Stimulated activated CD8-positive, alpha-beta memory T cell treated with anti-CD3 and anti-CD28 coated beads, Interleukin-2, amount 100 ng/mL, for 48 hours (primary cell): ENCODE measurements around the gene MYO7B.

Experiments
- DNase-seq, 2 donors: peaks; one replicate each; pipeline ENCODE4 v3.0.0-alpha.2; 2020; ENCODE audit warnings: low read depth in 2 of 2

Gene MYO7B

GRCh38 chr2:127572841-127573240 is 37.4 kb downstream of the MYO7B start:
- DNase-seq: no peak

DNA sequence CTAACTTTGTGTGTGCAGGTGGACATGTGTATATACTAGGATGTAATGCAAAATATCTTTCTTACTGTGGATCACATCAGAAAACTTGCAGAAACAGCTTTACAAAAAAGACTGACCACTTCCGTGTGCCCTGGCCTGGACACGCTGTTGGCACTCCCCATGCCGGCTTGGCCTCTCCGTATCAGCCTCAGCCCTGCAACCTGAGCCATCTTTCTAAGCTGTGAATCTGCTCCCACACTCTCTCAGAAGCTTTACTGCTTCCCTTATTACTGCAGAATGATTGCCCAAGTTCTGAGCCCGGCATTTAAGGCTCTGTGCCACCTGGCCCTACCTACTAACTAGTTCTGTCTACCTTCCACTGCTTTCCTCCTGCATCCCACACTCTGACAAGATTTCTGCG is 37.8 kb downstream of the MYO7B start:
- DNase-seq: no peak

- DNase-seq: no peak
Observed at GRCh38 chr2:127573771-127574170, 38.3 kb downstream of the MYO7B start.

DNA sequence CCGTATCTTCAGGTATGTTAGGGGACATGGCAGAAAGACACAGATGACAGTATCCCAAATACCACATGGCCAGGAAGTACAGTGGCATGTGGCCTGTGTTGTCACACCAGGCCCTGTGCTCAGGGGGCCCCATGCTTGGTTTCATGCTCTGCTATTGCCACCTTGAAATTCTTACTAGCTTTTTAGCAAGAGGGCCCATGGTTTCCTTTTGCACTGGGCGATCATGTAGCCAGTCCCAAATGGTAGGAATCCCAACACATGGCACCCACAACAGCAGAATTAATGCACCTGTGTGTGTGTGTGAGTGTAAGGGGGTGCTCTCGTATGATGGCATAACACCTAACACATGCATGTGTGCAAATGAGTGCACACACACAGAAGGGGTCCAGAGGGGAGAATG is 39.2 kb downstream of the MYO7B start:
- no peak for DNase-seq

DNA sequence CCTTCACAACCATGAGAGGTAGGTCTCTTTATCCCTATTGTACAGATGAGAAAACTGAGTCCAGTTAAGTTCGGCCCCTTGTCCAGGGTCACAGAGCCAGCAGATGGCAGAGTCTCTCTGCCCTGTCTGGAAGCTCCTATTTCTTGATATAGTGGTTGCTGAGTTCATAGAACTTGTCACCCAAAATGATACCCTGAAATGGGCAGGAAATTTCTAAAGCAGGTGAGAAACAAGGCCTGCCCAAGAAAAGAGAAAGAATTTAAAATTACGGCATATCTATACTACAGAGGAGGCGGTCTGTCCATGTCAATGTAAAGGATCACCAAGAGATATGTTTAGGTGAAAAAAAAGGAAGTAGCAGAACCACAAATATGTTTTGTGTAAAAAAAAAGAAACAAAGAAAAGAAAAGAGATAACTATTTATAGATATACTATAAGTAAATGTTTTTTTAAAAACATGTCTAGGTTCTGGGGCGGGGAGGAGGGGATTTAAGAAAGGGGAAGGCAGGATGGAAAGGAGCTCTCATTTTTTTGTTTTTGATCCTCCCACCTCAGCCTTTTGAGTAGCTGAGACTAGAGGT is 39.8 kb downstream of the MYO7B start:
- DNase-seq: no peak

DNA sequence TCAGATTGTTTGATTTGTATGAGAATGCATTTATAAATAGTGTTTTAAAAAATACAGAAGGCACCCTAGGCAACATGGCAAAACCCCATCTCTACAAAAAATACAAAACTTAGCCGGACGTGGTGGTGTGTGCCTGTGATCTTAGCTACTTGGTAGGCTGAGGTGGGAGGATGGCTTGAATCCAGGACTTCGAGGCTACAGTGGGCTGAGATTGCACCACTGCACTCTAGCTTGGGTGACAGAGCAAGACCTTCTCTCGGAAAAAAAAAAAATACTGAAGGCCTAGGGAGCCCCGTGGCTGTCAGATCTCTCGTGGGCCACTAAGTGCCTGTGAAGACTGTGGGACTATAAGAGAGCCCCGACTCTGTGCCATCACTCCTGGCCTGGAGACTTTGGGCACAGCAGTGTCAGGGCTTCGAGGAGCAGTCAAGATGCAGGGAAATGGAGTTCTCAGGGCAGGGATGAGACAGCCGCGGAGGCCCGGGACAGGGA is 40.5 kb downstream of the MYO7B start:
- no peak for DNase-seq

GRCh38 chr2:127576433-127577207 is 41.1 kb downstream of the MYO7B start:
- no peak for DNase-seq

- no peak for DNase-seq
Observed at GRCh38 chr2:127577208-127577475, 41.7 kb downstream of the MYO7B start.

DNA sequence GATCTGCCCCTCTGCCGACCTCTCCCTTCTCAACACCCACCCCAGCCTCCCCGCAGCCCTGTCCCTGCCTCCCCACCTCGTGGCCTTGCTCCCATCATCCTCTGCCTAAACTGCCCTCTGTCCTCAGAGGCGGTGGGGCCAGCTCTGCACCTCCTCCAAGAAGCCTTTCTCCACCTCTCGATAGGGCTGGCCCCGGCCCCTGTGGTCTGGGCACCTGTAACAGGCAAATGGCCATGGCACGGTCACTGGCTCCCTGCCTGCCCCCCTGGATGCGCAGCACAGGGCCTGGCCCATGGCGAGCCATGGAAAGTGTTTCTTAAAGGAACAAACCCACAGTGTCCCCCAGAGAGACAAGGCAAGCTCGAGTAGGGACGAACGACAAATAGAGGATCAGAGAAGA is 42.0 kb downstream of the MYO7B start:
- no peak for DNase-seq

GRCh38 chr2:127577973-127578372 is 42.5 kb downstream of the MYO7B start:
- DNase-seq: no peak

GRCh38 chr2:127578411-127578810 is 42.9 kb downstream of the MYO7B start:
- DNase-seq: no peak

GRCh38 chr2:127579231-127579630 is 43.7 kb downstream of the MYO7B start:
- no peak for DNase-seq

DNA sequence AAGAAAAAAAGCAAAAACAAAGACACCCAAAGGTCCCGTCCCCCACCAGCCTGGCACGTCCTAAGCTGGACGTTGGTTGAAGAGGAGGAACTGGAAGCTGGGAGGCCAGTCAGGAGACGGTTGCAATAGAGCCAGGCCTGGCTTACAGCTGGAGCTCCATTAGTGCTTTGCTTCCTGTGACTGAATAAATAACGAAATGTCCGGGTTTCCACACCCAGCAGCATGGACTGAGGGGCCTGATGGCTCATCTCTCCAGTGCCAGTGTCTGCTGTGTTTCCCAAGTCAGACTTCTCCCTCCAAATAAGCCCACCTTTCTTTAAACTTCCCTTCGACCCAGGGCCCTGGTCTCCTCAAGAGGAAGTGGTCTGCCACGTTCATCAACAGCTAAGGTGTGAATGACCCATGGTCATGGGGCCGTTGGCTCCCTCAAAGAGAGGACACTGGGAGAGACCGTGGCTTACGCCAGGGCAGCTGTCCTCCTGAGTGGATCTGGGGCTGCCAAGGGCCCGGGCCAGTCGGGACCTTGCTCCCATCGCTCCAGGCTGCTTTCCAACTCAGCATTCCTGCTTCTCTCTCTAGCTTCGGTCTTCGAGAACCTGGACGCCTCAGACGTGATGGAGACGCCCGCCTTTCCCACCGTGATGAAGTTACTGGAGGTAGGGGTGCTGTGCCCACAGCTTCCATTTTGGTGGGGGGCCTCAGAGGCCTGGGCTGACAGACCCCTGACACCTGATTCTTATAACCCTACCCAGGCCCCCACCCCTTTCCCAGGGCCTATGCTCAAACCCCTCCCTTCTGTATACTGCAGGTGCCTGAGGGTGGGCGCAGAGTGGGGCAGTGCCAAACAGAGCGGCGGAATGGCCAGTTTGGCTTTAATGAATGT is 44.9 kb downstream of the MYO7B start:
- no peak for DNase-seq

- DNase-seq: no peak
Observed at GRCh38 chr2:127581050-127581345, 45.5 kb downstream of the MYO7B start.

GRCh38 chr2:127581516-127582490 is 46.3 kb downstream of the MYO7B start:
- DNase-seq: no peak

DNA sequence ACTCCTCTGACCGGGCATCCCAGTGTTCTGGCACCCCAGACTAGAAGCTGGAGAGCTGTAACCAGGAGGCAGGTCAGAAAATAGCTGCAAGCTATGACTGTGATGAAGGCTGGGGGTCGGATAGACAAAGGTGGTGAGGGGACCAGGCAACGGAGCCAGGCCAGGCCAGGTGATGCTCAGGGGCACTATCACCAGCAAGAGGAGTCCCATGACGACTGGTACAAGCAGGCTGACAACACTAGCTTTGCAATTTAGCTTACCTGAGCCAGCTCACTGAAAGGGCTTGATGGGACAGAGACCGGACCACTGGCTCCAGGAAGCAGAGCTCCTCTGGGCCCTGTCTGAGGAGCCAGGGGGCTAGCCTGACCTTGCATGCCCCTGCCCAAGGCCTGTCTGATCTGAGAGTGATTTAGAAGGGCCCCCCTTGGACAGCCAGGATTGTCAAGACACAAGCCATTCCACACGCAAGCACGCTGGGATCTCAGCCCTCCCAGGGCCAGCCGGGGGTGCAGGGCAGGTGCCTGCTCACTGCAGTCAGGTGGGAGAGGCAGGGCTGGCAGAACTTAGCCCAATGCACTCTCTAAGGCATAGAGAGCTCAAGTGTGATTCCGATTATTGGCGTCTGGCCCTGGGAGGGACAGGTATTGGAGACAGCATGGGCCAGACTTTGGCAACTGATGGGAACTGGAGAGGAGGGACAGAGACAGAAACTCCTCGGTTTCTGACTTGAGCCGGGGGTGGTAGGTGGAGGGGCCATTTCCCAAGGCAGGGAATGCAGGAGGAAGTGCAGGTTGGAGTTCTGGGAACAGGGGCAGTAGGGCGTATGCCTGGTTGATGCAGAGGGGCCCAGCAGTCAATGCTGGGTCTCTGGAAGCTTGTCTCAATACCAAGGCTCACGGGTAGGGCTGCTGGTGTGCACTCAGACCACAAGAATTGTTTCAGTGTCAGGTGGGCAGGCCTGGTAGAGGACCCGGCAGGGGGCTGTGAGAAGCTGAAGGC is 47.7 kb downstream of the MYO7B start:
- no peak for DNase-seq

DNA sequence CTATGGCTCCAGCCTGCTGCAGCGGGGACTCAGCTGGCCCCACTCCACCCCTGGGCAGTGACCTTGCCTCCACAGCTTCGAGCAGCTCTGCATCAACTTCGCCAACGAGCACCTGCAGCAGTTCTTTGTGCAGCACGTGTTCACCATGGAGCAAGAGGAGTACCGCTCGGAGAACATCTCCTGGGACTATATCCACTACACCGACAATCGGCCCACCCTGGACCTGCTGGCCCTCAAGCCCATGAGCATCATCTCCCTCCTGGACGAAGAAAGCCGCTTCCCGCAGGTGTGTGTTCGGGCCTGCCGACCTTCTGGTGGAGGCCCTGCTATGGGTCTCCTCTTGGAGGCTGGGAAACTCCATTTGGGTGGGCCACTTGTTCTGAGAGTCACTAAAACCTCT is 48.6 kb downstream of the MYO7B start:
- no peak for DNase-seq

- DNase-seq: no peak
Observed at GRCh38 chr2:127584516-127585033, 49.1 kb downstream of the MYO7B start.

DNA sequence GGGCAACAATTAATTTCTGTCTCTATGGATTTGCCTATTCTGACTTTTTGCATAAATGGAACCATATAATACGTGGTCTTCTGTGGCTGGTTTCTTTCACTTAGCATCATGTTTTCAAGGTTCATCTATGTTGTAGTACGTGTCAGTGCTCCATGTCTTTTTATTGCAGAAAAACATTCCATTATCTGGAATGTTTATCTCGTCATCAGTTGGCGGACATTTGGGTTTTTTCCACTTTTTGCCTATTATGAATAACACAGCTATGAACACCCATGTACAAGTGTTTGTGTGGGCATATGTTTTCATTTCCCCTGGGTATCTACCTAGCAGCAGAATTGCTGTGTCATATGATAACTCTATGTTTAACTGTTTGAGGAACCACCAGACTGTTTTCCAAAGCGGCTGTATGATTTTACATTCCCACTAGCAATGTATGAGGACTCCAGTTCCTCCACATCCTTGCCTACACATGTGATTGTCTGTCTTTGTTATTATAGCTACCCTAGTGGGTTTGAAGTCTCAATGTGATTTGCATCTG is 49.9 kb downstream of the MYO7B start:
- no peak for DNase-seq

DNA sequence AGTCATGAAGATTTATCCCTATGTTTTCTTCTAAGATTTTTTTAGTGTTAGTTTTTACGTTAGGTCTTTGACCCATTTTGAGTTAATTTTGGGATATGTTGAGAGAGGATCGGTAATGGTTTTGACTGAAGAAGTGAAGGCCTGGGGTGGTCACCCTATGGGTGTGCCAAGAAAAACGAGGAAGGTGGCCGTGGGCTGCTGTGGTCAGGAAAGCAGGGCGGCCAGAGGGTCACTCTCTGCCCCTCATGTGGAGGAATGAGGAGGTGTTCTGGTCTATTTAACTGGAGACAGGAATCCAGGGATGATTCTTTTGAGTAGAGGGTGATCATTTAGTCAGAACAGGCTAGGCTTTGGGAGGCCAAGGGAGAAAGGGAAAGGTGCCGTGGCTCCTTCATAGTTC is 50.7 kb downstream of the MYO7B start:
- DNase-seq: no peak
